ENCODE results near the gene PLOD2.

PLOD2 gene

DNA sequence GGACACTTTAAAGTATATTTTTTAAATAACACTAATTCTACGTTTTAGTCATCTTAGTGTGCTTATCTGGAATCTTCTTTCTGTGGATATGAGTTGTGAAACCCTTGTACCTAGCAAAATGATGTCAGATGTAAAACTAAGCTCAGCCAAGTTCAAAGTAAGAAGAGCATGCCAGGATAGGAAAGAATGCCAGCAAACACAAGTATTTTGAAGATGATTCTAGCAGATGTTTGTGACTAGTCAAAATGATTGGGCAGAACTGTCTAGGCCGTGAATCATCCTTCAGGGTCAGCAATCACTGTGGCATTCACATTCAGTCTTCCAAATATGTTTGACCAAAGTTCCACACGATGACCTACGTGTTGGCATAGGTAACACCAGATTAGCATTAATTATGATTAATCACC is 5.4 kb upstream of the PLOD2 start:
- peak; percentile 93 for DNase-seq (ENCODE audit: low read depth)

DNA sequence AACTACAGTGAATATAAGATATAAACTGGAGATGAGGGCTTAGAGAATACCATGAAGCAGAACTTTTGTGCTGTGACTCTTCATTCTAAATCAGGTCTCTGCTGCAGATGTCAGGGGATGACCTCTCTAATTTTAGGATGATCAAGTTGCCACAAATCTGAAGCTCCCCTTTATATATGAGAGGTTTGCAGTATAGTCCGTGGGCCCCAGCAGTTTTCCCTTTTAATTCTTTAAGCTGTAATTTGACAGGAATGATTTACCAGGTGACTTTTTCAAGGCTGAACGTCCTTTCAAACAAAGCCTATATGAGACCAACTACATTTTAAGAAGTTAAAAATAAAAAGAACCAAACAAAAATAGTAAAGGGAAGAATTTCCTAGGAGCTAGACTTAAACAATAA is 4.9 kb upstream of the PLOD2 start:
- no peak for DNase-seq (ENCODE audit: low read depth)

DNA sequence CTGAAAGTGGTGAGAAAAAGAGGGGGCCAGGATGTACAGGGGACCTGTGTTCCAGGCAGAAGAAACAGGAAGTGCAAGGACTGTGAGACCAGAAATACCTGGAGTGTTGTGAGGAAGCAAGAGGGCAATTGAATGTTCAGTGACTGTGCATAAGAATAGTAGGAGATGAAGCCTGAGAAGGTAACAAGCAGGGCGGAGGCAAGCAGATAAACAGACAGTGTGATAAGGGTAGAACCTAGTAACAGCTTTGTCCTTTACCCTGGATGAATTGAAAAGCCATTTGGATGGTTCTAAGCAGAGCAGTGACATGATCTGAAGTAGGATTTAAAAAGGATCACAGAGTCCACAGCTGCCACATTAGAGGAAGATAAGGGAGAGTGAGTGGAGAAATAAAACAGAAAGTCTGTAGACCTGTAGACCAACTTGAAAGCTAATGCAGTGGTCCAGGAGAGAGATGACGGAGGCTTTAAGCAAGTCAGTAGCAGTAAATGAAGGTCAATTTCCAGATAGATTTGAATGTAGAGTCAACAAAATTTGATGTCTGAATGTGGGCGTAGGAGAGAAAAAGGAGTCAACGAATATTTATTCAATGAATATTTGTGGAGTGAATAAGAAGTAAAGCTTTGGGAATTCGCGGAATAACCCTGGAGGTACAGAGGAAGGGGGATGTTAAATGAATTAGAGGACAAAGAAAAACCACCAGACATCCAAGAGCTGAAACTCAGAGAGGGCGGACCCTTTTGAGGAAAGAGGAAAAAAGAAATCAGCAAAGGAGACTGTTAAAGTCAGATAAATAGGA is 4.2 kb upstream of the PLOD2 start:
- peak; percentile 74 for DNase-seq (ENCODE audit: low read depth)

DNA sequence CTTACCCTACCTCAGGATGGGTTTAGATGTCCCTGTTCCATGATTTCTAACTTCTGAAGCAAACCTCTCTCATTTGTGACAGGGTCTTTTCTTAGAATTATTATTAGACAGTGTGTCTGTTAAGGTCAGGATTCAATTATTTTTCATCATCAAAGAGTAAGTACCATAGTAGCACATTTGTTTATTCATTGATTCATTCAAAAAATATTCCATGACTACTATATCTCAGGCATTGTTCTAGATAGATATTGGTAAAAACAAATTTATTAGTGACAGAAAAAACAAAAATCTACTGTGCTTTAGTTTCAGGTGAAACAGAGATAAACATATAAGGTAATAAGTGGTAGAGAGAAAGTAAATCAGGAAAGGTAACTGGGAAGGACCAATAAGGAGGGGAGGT is 3.5 kb upstream of the PLOD2 start:
- no peak for DNase-seq (ENCODE audit: low read depth)

DNA sequence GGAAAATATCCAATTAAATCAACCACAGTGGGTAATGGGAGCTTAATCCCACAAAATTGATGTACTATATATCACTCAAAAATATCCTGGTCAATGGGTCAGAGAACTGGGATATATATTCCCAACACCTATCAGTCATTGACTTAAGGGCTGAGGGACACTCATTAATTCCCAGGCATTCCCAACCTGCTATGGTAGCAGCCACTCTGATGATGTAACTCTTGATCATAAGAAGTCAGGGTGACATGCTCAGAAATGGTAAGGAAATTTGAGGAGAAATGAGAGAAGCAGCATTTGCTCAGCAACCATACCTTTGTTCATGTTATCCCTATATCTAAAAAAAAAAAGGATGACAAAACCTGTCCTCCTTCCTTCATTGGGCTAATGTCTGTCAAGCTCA is 3.1 kb upstream of the PLOD2 start:
- DNase-seq (ENCODE audit: low read depth): no peak

DNA sequence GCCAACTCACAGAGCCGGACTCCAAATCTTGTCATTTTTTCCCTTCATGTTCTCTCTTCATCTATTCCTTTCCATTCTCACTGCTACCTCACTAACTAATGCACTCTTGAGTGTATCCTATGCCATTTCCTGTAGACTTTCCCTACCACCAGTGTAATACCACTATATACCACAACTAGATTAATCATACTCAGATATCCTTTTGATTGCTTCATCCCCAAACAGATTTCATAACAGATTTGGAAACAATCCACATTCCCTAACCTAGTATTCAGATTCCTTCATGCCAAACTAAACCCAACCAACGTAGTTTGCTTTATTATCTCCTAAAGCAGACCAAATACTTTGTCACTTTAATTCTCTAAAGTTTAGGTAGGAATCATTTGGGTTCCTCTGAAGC is 2.6 kb upstream of the PLOD2 start:
- DNase-seq (ENCODE audit: low read depth): peak; percentile 96

DNA sequence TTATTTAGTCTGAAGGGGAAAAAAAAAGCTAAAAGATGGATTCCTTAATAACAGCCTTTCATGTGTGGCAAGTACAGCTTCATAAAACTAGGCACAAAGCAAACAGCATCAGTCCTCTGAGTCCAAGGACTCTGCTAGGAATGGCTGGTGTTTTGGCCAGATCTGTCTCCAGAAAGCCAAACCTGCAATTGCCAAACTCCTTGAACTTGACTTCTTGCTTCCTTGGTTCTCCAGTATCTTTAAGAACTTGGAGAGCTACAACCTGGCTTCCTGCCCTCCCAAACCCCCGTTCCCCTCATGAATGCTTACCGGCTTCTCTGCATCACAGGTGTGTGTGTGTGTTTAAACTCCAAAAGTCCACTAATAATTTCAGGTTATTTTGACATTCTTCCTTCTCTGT is 1.6 kb upstream of the PLOD2 start:
- no peak for DNase-seq (ENCODE audit: low read depth)

DNA sequence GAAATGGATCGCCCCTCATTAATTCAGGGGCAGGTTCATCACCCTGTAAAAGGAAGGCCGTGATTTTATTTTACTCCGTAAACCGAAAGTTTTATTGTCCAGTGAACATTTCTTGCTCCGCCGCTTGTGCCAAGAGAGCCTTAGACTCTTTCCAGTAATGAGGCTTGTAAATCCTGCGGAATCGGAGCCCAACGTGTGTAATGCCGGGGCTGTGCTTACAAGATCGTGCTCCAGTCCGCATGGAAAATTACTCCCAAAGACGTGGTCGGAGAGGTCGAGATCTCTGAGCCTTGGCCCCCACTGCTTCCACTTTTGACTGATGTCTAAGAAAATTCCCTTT is 649 bp upstream of the PLOD2 start:
- peak; percentile 74 for DNase-seq (ENCODE audit: low read depth)

DNA sequence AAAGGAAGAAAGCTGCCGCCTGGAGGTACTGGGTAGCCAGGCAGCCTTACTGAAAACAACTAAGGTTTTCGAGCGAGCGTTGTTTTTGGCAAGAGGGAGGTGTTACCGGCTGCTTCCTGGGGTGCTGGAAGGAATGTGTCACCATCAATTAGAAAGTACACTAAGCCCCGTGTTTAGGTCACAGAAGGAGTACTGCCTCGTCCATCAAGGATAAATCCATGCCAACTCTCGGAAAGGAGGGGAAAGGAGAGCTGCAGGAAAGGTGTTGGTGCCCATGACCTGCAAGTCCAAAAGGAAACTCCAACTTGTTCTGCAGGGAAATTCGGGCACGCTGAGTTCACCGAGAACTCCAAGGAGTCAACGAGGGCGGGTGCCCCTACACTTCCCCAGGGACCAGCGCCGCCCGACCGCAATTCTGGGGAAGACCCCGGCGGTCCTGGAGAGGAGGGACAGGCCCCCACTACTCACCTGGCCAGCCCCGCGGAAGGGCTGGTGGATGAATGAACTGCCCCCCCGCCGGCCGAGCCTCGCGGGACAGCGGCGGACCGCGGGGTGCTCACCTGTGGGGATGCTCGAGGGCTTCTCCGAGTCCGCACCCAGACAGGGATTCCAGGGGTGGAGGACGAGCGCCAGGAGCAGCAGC is 542 bp downstream of the PLOD2 start:
- DNase-seq (ENCODE audit: low read depth): peak; percentile 83

DNA sequence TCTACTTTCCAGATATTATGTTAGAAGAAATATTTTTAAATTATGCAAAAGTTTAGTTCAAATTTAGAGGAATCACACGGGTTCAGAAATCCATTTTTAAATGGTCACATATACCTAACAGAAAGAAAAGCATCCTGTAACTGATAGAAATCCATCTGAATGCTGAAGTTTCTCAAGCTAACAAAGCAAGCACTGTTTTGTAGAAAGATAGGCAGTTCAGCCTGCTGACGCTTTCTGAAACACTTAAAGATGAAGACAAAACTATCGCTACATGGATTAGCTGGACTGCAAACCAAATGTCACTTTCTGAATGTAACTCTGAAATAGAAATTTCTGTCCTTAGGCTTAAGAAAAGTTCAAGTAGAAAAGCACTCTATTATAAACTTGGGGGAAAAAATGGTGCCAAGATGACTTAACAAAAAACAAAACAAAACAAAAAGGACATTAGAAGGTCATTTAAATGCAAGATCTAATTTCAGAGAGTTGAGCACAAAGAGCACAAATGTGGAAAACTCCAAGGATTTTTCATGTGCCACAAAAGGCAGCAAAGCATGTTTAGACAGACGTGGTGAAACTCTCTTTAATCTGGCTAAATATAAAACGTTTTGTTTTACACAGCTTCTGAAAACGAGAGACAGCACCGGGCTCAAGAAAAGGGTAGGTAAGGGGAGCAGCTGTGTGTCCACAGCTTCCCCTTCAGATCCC is 1.2 kb downstream of the PLOD2 start:
- no peak for DNase-seq (ENCODE audit: low read depth)

DNA sequence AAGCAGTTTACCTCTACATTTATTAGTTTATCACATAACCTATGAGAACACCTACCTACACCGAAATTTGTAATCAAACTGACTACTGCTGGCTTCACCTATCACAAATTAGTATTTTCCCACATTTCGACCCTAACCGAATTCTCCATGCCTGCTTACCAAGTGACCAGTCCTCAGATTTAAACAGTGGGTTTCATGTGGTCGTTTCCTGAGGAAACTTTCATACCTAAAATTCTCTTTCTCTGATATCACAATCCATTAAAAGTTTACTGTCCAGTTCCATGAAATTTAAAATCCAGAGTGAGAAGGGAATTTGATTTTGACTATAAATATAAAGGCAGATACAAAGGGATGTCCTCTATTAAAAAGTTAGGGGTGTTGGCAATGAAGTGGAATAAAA is 1.9 kb downstream of the PLOD2 start:
- no peak for DNase-seq (ENCODE audit: low read depth)

DNA sequence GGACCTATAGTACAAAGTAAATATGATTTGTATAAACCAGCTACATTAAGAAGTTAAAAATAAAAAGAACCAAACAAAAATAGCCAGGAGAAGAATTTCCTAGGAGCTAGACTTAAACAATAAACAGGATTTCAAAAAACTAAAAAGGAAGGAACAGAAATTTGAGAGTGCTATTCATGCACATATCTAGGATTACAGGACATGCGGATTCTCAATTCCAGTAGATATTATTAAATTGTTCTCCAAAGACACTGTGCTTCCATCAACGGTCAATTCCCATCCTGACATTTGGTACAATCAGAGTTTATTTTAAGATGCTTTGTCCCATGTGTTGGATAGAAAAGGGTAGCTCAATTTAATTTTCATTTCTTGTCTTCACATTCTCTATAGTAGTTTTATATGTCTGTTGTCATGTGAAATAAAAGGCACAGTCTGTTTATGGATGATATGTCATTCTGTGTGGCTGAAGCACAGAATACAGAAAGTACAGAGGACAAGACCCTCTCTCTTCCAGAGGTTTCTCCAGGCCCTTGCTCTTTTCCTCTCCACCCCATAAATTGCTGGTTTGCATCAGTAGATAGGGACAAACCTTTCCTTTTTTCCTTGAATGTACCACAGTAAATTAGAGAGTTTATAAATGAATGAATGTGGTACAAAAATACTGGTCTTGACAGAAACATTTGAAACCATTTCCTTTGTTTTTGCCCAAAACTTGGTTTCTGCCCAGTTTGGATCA is 3.5 kb downstream of the PLOD2 start:
- no peak for DNase-seq (ENCODE audit: low read depth)

DNA sequence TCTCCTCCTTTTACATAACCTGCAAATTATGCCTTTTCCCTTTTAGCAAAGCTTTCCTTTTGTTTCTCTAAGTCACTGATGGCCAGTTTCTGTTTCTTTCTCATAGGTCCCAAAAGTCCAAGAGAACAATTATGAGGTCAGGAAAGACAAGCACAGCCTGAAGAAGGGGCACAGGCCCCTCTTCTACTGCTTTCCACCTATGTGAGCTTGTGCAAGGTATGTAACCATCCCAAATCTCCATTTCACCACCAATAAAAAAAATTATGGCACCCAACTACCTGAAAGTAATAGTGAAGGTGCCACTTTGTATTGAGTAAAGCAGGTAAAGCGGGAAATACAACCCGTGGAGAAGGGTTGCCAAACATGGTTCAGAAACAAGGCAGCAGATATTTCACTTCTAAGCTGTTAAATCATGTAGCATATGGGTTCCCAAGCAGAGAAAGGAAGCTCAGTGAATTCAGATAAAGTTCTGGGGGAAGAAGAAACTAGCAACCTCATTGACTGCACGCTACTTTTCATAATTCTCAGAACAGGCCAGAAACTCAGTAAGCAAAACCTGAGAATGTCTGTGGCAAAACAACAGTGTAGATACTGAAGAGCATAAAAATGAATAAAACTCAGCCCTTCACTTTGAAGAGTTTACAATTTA is 4.2 kb downstream of the PLOD2 start:
- DNase-seq (ENCODE audit: low read depth): no peak

DNA sequence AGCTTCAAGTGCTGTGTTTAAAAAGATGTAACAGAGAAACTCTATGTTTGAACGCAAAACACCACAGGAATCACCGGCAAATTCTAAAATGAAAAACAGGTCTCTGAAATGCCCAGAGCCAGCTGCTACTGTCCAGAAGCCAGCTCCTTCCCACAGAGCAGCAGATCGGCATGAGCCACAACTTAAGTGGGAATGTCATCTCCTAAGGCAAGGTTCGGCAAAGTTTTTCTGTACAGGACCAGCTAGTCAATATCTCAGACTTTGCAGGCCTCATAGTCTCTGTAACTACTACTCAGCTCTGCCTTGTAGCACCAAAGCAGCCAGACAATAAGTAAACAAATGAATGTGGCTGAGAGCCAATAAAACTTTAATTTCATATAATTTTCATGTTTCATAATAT is 4.9 kb downstream of the PLOD2 start:
- DNase-seq (ENCODE audit: low read depth): no peak

DNA sequence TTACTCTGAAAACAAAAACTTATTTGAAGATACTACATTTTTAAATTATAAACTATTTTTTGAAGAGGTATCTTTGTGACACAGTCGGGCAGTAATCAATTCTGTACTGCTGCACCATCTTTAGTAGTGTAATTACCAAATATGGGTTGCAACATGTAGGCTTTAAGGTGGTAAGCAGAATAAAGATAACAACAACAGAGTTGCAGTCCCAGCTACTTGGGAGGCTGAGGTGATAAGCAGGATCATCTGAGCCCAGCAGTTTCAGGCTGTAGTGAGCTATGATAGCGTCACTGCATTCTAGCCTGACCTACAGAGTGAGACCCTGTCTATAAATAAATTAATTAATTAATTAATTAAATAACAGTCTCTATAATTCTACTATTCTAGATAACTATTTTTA is 6.0 kb downstream of the PLOD2 start:
- no peak for DNase-seq (ENCODE audit: low read depth)

DNA sequence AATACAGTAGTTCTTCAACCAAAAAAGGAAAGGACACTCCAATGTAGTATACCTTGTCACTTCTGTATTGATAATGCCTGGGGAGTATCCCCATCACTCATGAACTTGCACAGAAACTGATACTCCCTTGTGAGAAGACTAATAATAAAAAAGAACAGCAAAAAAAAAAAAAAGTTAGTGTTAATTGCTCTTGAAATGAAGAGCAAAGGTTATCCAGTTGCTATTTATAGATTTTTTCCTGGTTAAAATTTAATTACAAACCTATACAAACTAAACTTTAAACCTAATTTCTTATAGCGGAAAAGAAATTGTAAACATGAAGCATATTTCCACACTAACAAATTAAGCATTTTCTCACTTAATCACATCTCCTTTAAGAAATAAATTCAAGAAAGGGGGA is 6.7 kb downstream of the PLOD2 start:
- DNase-seq (ENCODE audit: low read depth): no peak

DNA sequence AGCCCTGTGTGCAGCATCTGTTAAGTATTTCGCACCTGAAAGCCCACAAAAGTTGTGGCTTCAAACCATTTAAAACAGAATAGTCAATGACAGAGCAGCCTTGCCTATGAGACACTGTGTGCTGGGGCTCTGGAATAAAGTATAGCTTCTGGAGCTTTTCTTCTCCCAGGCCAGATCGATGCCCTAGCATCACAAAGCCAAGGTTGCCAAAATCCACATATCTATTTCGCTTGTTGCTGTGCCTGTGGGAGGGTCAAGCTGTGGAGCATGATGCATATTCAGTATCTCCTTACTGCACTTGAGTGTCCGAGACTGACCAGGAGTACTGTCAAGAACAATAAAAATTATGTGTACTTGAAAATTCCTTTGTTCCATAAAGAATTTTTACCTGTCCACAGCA is 7.6 kb downstream of the PLOD2 start:
- DNase-seq (ENCODE audit: low read depth): no peak

DNA sequence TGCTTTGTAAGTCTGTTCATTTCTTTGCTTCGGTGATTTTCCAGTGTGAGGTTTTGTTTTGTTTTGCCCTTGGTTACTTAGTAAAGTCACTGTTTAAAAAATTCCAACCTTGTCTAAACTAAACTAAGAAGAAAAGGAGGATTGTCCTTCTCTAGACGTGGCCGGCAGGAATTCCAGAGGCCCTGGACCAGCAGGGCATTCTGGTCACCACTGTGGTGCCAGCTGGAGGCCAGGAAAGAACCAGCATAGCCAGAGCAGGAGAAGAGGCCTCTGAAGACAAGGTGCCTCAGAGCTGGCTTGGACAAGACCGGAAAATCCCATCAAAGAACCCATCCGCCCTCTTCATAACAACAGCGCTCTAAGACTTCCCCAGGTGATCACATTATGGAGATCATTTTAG is 8.2 kb downstream of the PLOD2 start:
- no peak for DNase-seq (ENCODE audit: low read depth)

DNA sequence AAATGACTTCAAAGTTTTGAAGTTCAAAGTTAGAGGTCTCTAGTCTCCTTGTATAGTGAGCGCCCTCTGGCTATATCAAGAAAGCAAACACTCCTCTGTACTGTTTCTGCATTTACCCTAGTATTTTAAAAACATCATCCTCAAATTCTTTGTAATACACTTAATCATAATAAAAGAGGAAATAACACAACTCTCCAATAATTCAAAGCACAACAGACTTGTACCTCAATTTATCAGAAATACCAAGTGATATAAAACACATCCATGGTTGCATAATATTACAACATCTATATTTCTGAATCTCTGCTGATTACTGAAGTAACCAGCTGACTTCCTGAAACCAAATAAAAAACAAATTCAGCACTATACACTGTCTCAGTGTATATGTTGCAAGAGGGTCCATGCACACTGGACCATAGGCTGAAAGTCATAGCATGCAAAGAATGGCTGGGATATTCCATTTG is 12.5 kb downstream of the PLOD2 start:
- DNase-seq (ENCODE audit: low read depth): peak; percentile 80

DNA sequence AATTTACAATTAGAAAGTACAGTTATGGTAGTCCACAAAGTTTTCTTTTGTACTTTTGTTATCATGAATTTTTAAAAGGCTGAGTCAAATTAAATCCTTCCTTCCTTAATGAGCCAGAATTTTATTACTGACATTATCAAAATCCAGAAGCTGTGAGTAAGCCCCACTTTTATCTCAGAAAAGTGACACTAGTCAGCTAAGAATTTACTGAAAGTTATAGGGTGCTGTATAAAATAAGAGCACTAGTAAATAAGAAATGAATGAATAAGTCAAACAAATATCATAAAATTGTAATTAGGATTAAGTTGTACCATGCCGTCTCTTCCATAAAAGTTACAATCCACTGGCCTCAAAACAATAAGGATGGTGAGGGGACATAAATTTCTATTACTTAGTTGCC is 15.3 kb downstream of the PLOD2 start:
- DNase-seq (ENCODE audit: low read depth): no peak

DNA sequence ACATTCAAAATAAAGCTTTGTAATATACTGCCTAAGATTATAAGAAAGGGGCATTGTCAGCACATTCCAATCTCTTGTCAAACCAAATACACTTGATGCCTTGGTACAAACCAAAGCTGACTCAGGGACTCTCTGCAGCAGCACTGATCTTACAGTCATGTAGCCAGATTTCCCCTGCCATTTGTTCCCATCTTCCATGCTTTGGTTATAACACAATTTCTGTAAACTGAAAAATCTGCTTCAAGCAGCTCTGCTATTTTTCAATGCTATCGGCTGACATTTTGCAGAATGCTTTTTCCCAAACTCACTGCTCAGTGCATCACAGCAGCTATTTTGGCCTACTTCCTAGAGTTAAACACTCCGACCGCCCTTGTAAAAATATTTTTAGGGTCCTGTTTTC is 18.2 kb downstream of the PLOD2 start:
- peak; percentile 78 for DNase-seq (ENCODE audit: low read depth)

DNA sequence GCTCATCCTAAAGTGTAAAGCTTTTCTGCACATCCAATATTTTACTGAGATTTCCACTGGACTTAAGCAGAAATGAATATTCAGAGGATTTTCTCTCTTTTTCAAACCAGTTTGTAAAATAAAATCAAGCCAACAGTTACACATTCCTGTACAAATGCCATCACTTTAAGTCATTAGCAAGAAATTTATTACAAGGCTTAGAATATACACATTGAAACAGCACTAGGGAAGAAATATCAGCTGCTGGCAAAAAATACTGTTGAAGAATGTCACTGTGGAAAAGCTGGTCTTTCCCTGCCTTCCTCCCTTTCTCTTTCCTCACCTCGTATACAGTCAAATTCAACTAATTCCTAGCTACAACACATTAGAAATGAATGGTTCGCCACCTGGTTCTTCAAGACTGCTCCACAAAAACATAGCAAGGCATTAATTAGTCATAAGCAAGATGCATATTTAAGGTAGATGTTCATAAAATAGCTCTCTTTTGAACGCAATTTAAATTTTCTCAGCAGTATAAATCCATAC is 21.3 kb downstream of the PLOD2 start:
- DNase-seq (ENCODE audit: low read depth): no peak
